ENCODE results near the gene TMCC1.

DNA sequence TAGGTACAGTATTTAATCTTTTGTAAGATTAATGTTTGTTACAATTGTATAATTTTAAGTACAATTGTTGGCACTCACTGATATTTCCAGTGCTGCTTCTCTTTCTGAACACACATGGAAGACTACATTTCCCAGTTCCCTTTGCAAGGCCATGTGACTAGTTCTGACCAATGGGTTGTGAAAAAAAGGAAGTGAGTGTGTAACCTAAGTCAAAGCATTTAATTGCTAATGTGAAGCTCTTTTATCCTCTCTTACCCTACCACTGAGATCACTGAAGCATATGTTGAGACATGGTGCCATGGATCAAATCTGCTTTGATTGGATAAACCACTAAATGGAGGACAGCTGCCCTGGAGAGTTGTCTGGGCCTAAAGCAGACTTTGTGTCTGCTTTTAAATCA lies 203.1 kb downstream of the TMCC1 start:
- TF ChIP-seq TARDBP (IDR thresholded peaks at IDR 0.05) (no peak), BHLHE40 (IDR thresholded peaks at IDR 0.05; ENCODE audit: borderline replicate concordance) (no peak), HDGF (IDR thresholded peaks at IDR 0.05; ENCODE audit: borderline replicate concordance) (no peak), ZNF384 (IDR thresholded peaks at IDR 0.05) (no peak), FOXK2 (IDR thresholded peaks at IDR 0.05) (no peak), L3MBTL2 (conservative IDR thresholded peaks at IDR 0.05) (no peak)
